Activated CD8-positive, alpha-beta memory T cell treated with anti-CD3 and anti-CD28 coated beads for 24 hours (primary cell): ENCODE results near the gene TBXA2R.
A peak's percentile ranks its signal among the peaks of the same experiment; 100 is the strongest.
"Not testable (repeated sequence)": the region's sequence is repeated elsewhere in the genome, so short reads cannot be mapped to it uniquely, and the experiment has no call there.

Source experiments
- DNase-seq: peaks from one replicate; pipeline ENCODE4 v3.0.0-alpha.2; 2020

The TBXA2R gene

DNA sequence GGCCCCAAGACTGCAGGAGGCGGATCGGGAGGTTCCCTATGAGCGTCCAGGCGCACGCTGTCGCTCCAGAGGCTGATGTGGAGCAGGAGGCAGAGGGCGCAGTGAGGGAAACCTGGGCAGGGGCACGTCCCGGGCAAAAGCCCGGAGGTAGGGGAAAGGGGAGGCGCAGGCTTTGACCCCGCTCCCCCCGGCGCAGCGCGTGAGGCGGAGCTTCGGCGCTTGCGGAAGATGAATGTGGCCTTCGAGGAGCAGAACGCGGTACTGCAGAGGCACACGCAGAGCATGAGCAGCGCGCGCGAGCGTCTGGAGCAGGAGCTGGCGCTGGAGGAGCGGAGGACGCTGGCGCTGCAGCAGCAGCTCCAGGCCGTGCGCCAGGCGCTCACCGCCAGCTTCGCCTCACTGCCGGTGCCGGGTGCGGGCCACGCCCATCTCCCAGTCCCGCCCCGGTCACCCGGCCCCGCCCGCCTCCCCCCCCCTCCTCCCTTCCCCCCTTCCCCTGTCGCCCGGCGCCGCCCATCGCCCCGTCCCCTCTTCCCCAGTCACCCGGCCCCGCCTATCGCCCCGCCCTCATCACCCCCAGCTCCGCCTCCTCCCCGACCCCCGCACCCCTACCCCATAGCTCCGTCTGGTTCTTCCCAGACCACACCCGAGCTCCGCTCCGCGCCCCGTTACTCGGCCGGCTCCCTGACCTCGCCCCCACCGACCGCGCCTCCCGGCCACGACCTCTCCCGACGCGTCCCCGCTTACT is 29.8 kb downstream of the TBXA2R start:
- DNase-seq = no peak

- no peak for DNase-seq
Observed at GRCh38 chr19:3575949-3576673, 30.6 kb downstream of the TBXA2R start.

GRCh38 chr19:3575260-3575741 is 31.4 kb downstream of the TBXA2R start:
- no peak for DNase-seq

GRCh38 chr19:3573858-3574637 is 32.6 kb downstream of the TBXA2R start:
- peak; percentile 89 for DNase-seq

GRCh38 chr19:3573162-3573857 is 33.4 kb downstream of the TBXA2R start:
- DNase-seq = no peak

DNA sequence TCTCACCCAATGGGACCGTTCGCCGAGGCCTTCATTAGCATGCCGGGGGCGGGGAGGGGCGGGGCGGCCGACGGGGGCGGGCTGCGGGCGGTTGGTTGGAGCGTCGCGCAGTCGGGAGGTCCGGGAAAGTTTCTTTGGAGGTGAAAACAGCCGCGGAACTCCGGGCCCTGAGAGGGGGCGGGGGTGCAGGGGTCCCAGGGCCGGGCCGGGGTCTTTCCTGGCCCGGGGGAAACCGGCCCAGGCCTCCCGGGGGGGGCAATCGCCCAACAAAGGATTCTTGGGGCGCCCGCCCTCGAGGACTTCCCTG is 33.9 kb downstream of the TBXA2R start, which contains the start of gene HMG20B:
HMG20B (plus strand) TSS at position 90 of the 307 bp plus-strand sequence. CDS start 366 bp downstream, outside the sequence.
- no peak for DNase-seq

- peak; percentile 99 for DNase-seq
Observed at GRCh38 chr19:3572132-3572854, 34.4 kb downstream of the TBXA2R start.

DNA sequence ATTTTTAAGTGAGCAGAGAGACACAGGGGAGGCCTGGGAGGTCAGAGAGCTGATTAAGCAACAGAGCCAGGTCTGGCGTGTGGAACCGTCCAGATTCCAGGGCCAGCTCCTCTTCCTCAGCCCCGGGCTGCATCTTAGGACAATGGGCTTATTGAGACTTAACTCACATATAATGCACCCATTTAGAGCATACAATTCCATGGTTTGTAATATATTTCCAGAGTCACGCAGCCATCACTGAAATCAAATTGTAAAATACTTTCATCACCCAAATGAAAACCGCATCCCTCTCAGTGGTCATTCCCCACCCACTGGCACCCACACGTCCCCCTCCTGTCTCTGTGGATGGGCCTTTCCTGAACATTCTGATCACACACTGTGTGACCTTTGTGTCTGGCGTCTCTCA is 36.1 kb downstream of the TBXA2R start:
- no peak for DNase-seq

DNA sequence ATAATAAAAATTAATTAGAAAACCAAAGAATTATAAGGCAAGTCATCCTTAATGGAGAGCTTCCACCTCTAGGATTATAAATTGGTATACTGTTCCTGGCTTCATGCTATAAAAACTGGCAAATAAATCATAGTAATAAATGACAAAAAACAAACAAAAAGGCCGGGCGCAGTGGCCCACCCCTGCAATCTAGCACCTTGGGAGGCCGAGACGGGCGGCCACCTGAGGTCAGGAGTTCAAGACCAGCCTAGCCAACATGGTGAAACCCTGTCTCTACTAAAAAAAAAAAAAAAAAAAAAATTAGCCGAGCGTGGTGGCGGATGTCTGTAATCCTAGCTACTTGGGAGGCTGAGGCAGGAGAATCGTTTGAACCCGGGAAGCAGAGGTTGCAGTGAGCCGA is 36.6 kb downstream of the TBXA2R start:
- not testable (repeated sequence) for DNase-seq

- DNase-seq = no peak
Observed at GRCh38 chr19:3565139-3565538, 41.5 kb downstream of the TBXA2R start.

- no peak for DNase-seq
Observed at GRCh38 chr19:3563709-3564524, 42.8 kb downstream of the TBXA2R start.

DNA sequence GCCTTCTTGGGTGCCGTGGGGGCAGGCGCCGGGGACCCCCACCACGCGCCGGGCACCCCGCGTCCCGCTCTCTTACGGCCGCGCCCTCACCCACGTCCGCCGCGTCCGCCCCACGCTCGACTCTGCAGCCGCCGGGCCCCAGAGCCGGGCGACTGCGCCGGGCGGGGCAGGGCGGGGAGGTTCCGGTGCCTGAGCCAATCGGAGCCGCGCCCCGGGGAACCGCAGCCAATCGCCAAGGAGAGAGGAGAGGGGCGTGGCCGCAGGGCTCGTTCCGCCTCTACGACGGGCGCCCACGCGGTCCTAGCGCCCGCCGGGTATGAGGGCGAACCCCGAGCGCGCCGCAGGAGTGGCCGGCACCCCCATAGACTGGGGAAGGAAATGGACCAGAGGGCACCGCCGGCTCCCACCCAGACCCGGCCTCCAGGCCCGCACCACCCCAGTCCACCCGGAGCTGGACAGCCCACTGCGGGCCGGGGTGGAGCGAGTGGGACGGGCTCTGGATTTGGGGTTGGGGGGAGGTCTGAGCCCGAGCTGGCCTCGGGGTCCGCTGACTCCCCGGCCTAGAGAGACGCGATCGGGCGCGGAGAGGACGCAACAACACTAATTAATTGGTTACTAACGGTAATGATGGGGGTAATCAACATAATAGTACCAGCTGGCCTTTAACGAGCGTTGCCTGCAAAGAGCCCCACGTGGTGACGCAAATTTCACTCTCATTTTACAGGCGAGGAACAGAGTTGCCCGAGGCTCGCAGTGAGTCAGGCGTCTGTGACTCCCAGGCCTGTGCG is 49.0 kb downstream of the TBXA2R start, which contains the start of gene MFSD12:
MFSD12 (minus strand) TSS at position 126 of the 788 bp plus-strand sequence. CDS start 183 bp downstream, outside the sequence.
- DNase-seq = peak; percentile 97

DNA sequence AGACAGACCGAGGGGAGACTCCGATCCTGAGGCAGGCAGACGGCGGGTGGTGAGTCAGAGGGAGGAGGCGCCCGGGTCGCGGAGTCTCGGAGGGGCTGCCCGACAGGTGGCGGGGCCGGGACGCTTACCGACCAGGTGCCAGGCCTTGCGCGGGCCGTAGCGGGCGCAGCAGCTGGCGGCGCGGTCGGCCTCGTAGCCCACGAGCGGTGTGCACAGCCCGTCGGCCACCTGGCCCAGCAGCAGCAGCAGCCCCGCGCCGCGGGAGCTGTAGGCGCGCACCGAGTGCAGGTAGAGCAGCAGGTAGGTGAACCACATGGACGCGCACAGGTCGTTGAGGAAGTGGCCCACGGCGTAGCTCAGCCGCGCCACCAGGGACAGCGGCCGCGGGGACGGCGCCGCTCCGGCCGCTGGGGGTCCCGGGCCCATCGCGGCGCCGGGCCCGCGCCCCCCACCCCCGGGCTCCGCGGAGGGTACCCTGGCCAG is 49.7 kb downstream of the TBXA2R start:
- peak; percentile 86 for DNase-seq

DNA sequence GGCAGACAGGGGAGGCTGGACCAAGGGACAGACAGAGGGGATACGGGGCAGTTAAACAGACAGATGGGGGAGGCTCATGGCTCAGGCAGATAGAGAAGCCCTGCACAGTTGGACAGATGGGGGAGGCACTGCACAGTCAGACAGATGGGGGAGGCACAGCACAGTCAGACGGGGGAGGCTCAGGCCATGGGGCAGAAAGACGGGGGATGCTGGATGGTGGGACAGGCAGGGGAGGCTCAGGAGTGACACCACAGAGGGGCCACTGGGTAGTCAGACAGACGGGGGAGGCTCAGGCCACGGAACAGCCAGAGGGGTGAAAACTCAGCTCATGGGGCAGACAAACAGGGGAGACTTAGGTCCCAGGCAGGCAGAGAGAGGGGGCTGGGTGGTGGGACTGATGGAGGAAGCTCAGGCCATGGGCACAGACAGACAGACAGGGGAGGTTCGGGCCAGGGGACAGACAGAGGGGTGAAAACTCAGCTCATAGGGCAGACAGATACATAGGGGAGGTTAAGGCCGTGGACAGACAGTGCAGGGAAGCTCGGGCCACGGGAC is 50.2 kb downstream of the TBXA2R start:
- no peak for DNase-seq

- DNase-seq = no peak
Observed at GRCh38 chr19:3555653-3556422, 50.8 kb downstream of the TBXA2R start.

DNA sequence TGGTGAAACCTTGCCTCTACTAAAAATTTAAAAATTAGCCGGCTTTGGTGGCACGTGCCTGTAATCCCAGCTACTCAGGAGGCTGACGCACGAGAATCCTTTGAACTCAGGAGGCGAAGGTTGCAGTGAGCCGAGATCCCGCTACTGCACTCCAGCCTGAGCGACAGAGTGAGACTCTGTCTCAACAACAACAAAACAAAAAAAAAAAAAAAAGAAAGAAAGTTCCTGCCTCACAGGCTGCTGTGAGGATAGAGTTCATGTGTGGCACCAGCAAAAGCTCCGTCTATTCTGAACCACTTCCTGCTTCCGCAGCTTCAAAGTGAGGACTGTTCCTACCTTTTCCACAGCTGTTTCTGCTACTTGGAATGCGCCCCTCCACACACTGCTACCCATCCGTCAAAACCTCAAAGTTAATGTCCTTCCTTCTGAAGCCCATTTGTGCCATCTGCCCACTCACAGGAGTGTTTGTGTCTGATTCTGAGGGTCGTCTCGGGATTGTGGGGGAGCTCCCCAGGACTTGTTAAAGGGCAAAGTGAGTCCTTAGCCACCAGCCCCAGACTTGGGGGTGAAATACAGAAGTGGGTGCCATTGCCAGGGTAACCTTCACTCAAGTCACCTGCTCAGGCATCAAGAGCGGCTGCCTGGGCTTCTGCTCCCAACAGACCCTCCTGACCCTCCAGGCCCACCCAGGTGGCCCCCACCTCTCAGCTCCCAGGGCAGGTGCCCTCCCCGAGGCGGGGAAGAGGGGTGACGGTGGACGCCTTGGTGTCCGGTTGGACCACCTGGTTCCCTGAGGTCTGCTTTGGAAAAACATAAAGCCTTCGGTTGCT is 52.2 kb downstream of the TBXA2R start:
- DNase-seq = no peak

- DNase-seq = no peak
Observed at GRCh38 chr19:3551792-3552095, 54.9 kb downstream of the TBXA2R start.
